Adrenal gland (tissue), 5 donors: Measurements from ENCODE around the gene PARD3B.

ENCODE experiments used
- CTCF ChIP-seq, 6 experiments: fragments of 450-650 bp in 4 of 6; fragments of 200-600 bp in 2 of 6; sonication (generic) in 1 of 6; IDR thresholded peaks; 1 replicate in 5 of 6; 2 replicates in 1 of 6; pipeline versions ENCODE4 v1.5.1 to v1.8.0; 2016 to 2021; ENCODE audit warnings: antibody characterized with exemption in 6 of 6, mild to moderate bottlenecking in 2 of 6, moderate library complexity in 1 of 6
- POLR2A ChIP-seq, 2 donors: fragments of 450-650 bp; IDR thresholded peaks; one replicate each; pipeline ENCODE4 v1.6.1; 2017; ENCODE audit warnings: antibody characterized with exemption in 2 of 2, mild to moderate bottlenecking in 2 of 2, moderate library complexity in 1 of 2
- donor health status: DM: no; HTN: no; CAD: no.

- TF ChIP-seq POLR2A (IDR thresholded peaks at IDR 0.05) (no peak), CTCF (IDR thresholded peaks at IDR 0.05) (no peak)
Observed at GRCh38 chr2:204966245-204966644, 421.0 kb downstream of the PARD3B start.
